IMR-90 (cell line): Measurements from ENCODE around the gene ARHGAP32. TPM values are rescaled to one million over a fixed set of nuclear protein-coding genes. Genes with fewer than 3 reads are reported as not detected.

Experiments used
- ATAC-seq: fragments of 200-7000 bp; cut with Tn5 transposase; 2 replicates; pipeline ENCODE4 v1.9.1; 2020; ENCODE audit warnings: low read depth, mild to moderate bottlenecking, moderate library complexity
- BruUV-seq: library from RNA; stranded (reverse); fragments of 400-500 nt; replicated peaks from 2 replicates; lab custom pipeline; 2021; lab: Mats Ljungman, UMichigan
- CTCF ChIA-PET: fragments of 300-600 bp; formaldehyde crosslinking; extraction: SDS; loops from one replicate; lab custom pipeline; 2021; ENCODE audit warnings: antibody characterized with exemption; lab: Yijun Ruan, JAX
- POLR2A ChIA-PET: fragments of 300-600 bp; sonication (Branson Sonifier 250); formaldehyde crosslinking; loops from one replicate; lab custom pipeline; 2022; ENCODE audit warnings: antibody characterized with exemption; ENCODE audit not compliant: unreplicated experiment; lab: Charles Lee
- DNase-seq: peaks from one replicate; pipeline ENCODE4 v3.0.0; 2013
- H2AFZ ChIP-seq: replicated peaks from 2 replicates; pipeline ENCODE3; 2013; ENCODE audit warnings: low read length, mild to moderate bottlenecking; ENCODE audit not compliant: poor library complexity
- H2AK5ac ChIP-seq: 2 replicates; pipeline ENCODE4 v1.6.1; 2013; ENCODE audit warnings: low read depth, low read length, inconsistent platforms
- H2AK9ac ChIP-seq: replicated peaks from 2 replicates; pipeline ENCODE3; 2013; ENCODE audit warnings: mild to moderate bottlenecking, low read depth, low read length, moderate library complexity; ENCODE audit not compliant: poor library complexity
- H2BK120ac ChIP-seq: 2 replicates; pipeline ENCODE4 v1.6.1; 2013; ENCODE audit warnings: low read depth, low read length, inconsistent platforms
- H2BK15ac ChIP-seq: 3 replicates; pipeline ENCODE4 v1.6.1; 2013; ENCODE audit warnings: low read depth, low read length, inconsistent platforms
- H2BK20ac ChIP-seq: 2 replicates; pipeline ENCODE4 v1.6.1; 2013; ENCODE audit warnings: low read depth, mild to moderate bottlenecking, inconsistent platforms, low read length, moderate library complexity
- H2BK5ac ChIP-seq: 2 replicates; pipeline ENCODE4 v1.6.1; 2013; ENCODE audit warnings: mild to moderate bottlenecking, low read depth, low read length, inconsistent platforms; ENCODE audit not compliant: poor library complexity, severe bottlenecking
- H3K14ac ChIP-seq: replicated peaks from 2 replicates; pipeline ENCODE4 v1.6.1; 2013; ENCODE audit warnings: low read depth, low read length, inconsistent platforms
- H3K18ac ChIP-seq: 2 replicates; pipeline ENCODE4 v1.6.1; 2013; ENCODE audit warnings: low read depth, low read length, control low read depth
- H3K23ac ChIP-seq: 2 replicates; pipeline ENCODE4 v1.6.1; 2013; ENCODE audit warnings: low read depth, low read length, inconsistent platforms
- H3K27ac ChIP-seq: 2 replicates; pipeline ENCODE4 v1.5.1; 2013; ENCODE audit warnings: mild to moderate bottlenecking, control low read depth, low read length; ENCODE audit not compliant: insufficient read depth
- H3K27me3 ChIP-seq: 2 replicates; pipeline ENCODE4 v1.6.1; 2013; ENCODE audit warnings: low read length; ENCODE audit not compliant: control insufficient read depth, insufficient read depth
- H3K36me3 ChIP-seq: 2 replicates; pipeline ENCODE4 v1.6.1; 2013; ENCODE audit warnings: low read length, mixed read lengths; ENCODE audit not compliant: control insufficient read depth, insufficient read depth
- H3K4ac ChIP-seq: 2 replicates; pipeline ENCODE4 v1.6.1; 2013; ENCODE audit warnings: low read depth, low read length, inconsistent platforms
- H3K4me1 ChIP-seq: 2 replicates; pipeline ENCODE4 v1.6.1; 2013; ENCODE audit warnings: low read length, mixed read lengths; ENCODE audit not compliant: control insufficient read depth, insufficient read depth
- H3K4me2 ChIP-seq: 2 replicates; pipeline ENCODE4 v1.6.1; 2013; ENCODE audit warnings: low read depth, mild to moderate bottlenecking, control low read depth, low read length, moderate library complexity
- H3K4me3 ChIP-seq: 2 replicates; pipeline ENCODE4 v1.5.1; 2013; ENCODE audit warnings: low read depth, mild to moderate bottlenecking, control low read depth, low read length, moderate library complexity; ENCODE audit not compliant: insufficient read depth
- H3K56ac ChIP-seq: 2 replicates; pipeline ENCODE4 v1.6.1; 2013; ENCODE audit warnings: low read length, inconsistent platforms; ENCODE audit not compliant: insufficient read depth; ENCODE audit errors: extremely low read depth
- H3K79me1 ChIP-seq, 2 experiments: 2 replicates each; pipeline ENCODE4 v1.6.1; 2013; ENCODE audit warnings: low read length in 2 of 2, inconsistent platforms in 1 of 2, low read depth in 1 of 2
- H3K9ac ChIP-seq: 2 replicates; pipeline ENCODE4 v1.6.1; 2013; ENCODE audit warnings: low read depth, low read length, control low read depth
- H3K9me1 ChIP-seq: 2 replicates; pipeline ENCODE4 v1.6.1; 2013; ENCODE audit warnings: low read length, inconsistent platforms; ENCODE audit not compliant: insufficient read depth
- H3K9me3 ChIP-seq: 2 replicates; pipeline ENCODE4 v1.6.1; 2013; ENCODE audit warnings: low read length; ENCODE audit not compliant: control insufficient read depth, insufficient read depth
- H4K20me1 ChIP-seq: 2 replicates; pipeline ENCODE4 v1.6.1; 2013; ENCODE audit warnings: low read length, inconsistent platforms; ENCODE audit not compliant: insufficient read depth
- H4K5ac ChIP-seq: 2 replicates; pipeline ENCODE4 v1.6.1; 2013; ENCODE audit warnings: mild to moderate bottlenecking, low read depth, low read length, control low read depth
- H4K8ac ChIP-seq, 2 experiments: 2 replicates each; pipeline ENCODE4 v1.6.1; 2013; ENCODE audit warnings: low read depth in 2 of 2, low read length in 2 of 2, control low read depth in 1 of 2, inconsistent platforms in 1 of 2
- H4K91ac ChIP-seq: 2 replicates; pipeline ENCODE4 v1.6.1; 2013; ENCODE audit warnings: low read depth, low read length, inconsistent platforms; ENCODE audit not compliant: insufficient read depth
- CEBPB ChIP-seq: IDR thresholded peaks from 2 replicates; pipeline ENCODE4 v1.6.1; 2012; ENCODE audit warnings: low read depth, low read length, improper control_type of control experiment
- CHD1 ChIP-seq: IDR thresholded peaks from 2 replicates; pipeline ENCODE4 v1.6.1; 2012; ENCODE audit warnings: low read depth, low read length, improper control_type of control experiment
- FOS ChIP-seq: fragments of 150-350 bp; IDR thresholded peaks from 2 replicates; pipeline ENCODE4 v1.6.1; 2016; ENCODE audit warnings: low read depth, low read length
- MAFK ChIP-seq: IDR thresholded peaks from 2 replicates; pipeline ENCODE4 v1.6.1; 2012; ENCODE audit warnings: low read depth, low read length, improper control_type of control experiment
- NFE2L2 ChIP-seq: fragments of 150-350 bp; IDR thresholded peaks from 2 replicates; pipeline ENCODE4 v1.6.1; 2016; ENCODE audit warnings: low read depth, mild to moderate bottlenecking, low read length
- POLR2A ChIP-seq: IDR thresholded peaks from 2 replicates; pipeline ENCODE4 v1.6.1; 2012; ENCODE audit warnings: mild to moderate bottlenecking, low read depth, low read length
- RCOR1 ChIP-seq: IDR thresholded peaks from 2 replicates; pipeline ENCODE4 v1.6.1; 2012; ENCODE audit warnings: mild to moderate bottlenecking, low read length, improper control_type of control experiment; ENCODE audit not compliant: insufficient replicate concordance
- RFX5 ChIP-seq: IDR thresholded peaks from 2 replicates; pipeline ENCODE4 v1.8.0; 2012; ENCODE audit warnings: low read depth, mild to moderate bottlenecking, low read length, moderate library complexity
- WGBS, 2 experiments: methylation state at CpG; one replicate each; pipeline versions ENCODE4 v1.1.5 to v1.1.7; 2013; ENCODE audit warnings: missing lambda C conversion rate in 2 of 2; ENCODE audit not compliant: insufficient read length in 1 of 2; ENCODE audit errors: extremely low coverage in 2 of 2; 5-methylcytosine and 5-hydroxymethylcytosine counted together
- dilution Hi-C: fragments of 300-500 bp; cut with HindIII; formaldehyde crosslinking; loops from one replicate; pipeline ENCODE4 v1.14.3; 2018; ENCODE audit warnings: low sequenced_read_pairs; ENCODE audit not compliant: unreplicated experiment
- in situ Hi-C: fragments of 300-500 bp; cut with MboI; formaldehyde crosslinking; loops from 3 replicates; pipeline ENCODE4 v1.14.3; 2019; ENCODE audit warnings: low sequenced_read_pairs, inconsistent platforms, mixed read lengths
- intact Hi-C: fragments of 100-400 bp; cut with micrococcal nuclease; formaldehyde crosslinking; loops from 2 replicates; pipeline ENCODE4 v1.10.0; 2022
- polyA plus RNA-seq, 3 experiments: library from polyadenylated mRNA; depleted of rRNA; stranded (reverse); fragments of >200 nt; gene quantifications; 2 replicates each; pipeline ENCODE4 v1.2.3, GENCODE V29; 2012; ENCODE audit warnings: low replicate concordance in 1 of 3
- total RNA-seq: library from RNA; depleted of rRNA; stranded (reverse); fragments of >200 nt; gene quantifications from 2 replicates; pipeline ENCODE4 v1.2.3, GENCODE V29; 2012
- TF ChIP-seq, protein P1 (sequence below): fragments of 150-350 bp; IDR thresholded peaks from 2 replicates; pipeline ENCODE4 v1.6.1; 2016; ENCODE audit warnings: low read depth, mild to moderate bottlenecking, low read length, moderate library complexity, borderline replicate concordance
- TF ChIP-seq, protein P2 (sequence below): fragments of 150-350 bp; IDR thresholded peaks from 2 replicates; pipeline ENCODE4 v1.6.1; 2017; ENCODE audit warnings: mild to moderate bottlenecking, antibody characterized with exemption, low read length, low read depth

The ARHGAP32 gene
- total and polyA plus RNA-seq, 2 of the 4 experiments (the other 2 are of a cell fraction) = 4.1 to 8.4 TPM

DNA sequence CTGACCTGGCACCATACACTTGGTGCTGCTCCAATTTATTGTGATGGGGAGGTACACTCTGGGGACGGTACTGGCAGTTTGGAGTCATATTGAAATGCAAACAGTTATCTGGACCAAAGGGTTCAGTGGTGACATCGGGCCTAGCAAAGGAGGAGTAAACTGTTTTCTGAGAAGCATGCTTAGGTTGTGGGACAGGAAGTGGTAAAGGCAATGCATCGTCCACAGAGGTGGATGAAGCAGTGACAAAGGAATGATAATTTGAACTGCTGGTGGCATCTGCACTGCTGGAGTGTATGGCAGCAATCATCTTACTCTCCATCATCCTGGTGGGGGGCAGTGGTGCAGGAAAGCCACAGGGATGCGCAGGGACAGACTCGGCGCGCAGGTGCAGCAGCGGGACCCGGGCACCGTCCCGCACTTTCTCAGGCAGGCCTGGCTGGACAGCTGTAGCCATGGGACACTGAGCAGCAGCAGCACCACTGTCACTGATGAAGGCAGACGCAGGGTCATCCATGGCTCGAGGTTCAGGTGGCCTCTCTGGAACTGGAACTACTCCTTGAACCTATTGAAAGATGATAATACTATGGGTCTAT lies 221.4 kb downstream of the ARHGAP32 start:
- no peak overlapping the region for H3K9ac ChIP-seq
- ChIA-PET POLR2A (no interaction called here), CTCF (no interaction called here)
- H4K5ac ChIP-seq = no peak overlapping the region
- no peak overlapping the region for H4K91ac ChIP-seq
- no peak overlapping the region for H3K27ac ChIP-seq
- dilution Hi-C loops (no loop called here), in situ Hi-C loops (loop anchor here (25.0 kb wide), 2 partner anchors 808 to 933 kb away; no protein-coding TSS in a partner anchor), intact Hi-C loops (no loop called here)
- H3K4ac ChIP-seq = no peak overlapping the region
- H3K4me2 ChIP-seq = no peak overlapping the region
- H3K18ac ChIP-seq = no peak overlapping the region
- H4K8ac ChIP-seq = no peak overlapping the region
- no peaks in the 10 kb centered on the region for H3K9me3 ChIP-seq
- no peak overlapping the region for H2AK5ac ChIP-seq
- no peak for ATAC-seq
- H3K56ac ChIP-seq = no peak overlapping the region
- H2BK5ac ChIP-seq = no peak overlapping the region
- H4K20me1 ChIP-seq = no peaks in the 10 kb centered on the region
- H3K27me3 ChIP-seq = no peaks in the 10 kb centered on the region
- H3K14ac ChIP-seq = no peak overlapping the region
- H2BK120ac ChIP-seq = no peak overlapping the region
- no peaks in the 10 kb centered on the region for H3K79me1 ChIP-seq
- BruUV-seq = no TSS peak
- peaks cover 36% of the 10 kb centered on the region for H3K36me3 ChIP-seq
- H3K9me1 ChIP-seq = no peaks in the 10 kb centered on the region; the same call in 1 of the 2 replicates
- no peak overlapping the region for H2BK20ac ChIP-seq
- H3K4me1 ChIP-seq = no peaks in the 10 kb centered on the region
- H3K4me3 ChIP-seq = no peak overlapping the region
- no peak overlapping the region for H2BK15ac ChIP-seq
- no peak overlapping the region for H3K23ac ChIP-seq
- H2AFZ ChIP-seq = no peak overlapping the region
- no peak for DNase-seq
- H2AK9ac ChIP-seq = no peak overlapping the region
- TF ChIP-seq FOS (no peak), NFE2L2 (no peak), RCOR1 (no peak), CEBPB (no peak), MAFK (no peak), RFX5 (no peak), POLR2A (no peak), CHD1 (no peak)
- TF ChIP-seq, protein P1, sequence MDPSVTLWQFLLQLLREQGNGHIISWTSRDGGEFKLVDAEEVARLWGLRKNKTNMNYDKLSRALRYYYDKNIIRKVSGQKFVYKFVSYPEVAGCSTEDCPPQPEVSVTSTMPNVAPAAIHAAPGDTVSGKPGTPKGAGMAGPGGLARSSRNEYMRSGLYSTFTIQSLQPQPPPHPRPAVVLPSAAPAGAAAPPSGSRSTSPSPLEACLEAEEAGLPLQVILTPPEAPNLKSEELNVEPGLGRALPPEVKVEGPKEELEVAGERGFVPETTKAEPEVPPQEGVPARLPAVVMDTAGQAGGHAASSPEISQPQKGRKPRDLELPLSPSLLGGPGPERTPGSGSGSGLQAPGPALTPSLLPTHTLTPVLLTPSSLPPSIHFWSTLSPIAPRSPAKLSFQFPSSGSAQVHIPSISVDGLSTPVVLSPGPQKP = no peak
- TF ChIP-seq, protein P2, sequence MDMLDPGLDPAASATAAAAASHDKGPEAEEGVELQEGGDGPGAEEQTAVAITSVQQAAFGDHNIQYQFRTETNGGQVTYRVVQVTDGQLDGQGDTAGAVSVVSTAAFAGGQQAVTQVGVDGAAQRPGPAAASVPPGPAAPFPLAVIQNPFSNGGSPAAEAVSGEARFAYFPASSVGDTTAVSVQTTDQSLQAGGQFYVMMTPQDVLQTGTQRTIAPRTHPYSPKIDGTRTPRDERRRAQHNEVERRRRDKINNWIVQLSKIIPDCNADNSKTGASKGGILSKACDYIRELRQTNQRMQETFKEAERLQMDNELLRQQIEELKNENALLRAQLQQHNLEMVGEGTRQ = no peak
- WGBS, 2 experiments = 98% methylated on average over 8 of the region's 13 CpGs; no CpG with 5 or more reads in 1 of the 2 experiments
